CD4-positive, alpha-beta memory T cell (primary cell): Measurements from ENCODE around the gene POLL. TPM values are rescaled to one million over a fixed set of nuclear protein-coding genes. Genes with fewer than 3 reads are reported as not detected.
A peak's percentile ranks its signal among the peaks of the same experiment; 100 is the strongest.

Experiments
- CTCF ChIA-PET: fragments of 350-600 bp; sonication (Branson Sonifier 250); formaldehyde crosslinking; loops from one replicate; lab custom pipeline; 2021; ENCODE audit warnings: inconsistent platforms; ENCODE audit not compliant: partially characterized antibody; lab: Charles Lee
- POLR2A ChIA-PET: fragments of 350-600 bp; sonication (Branson Sonifier 250); formaldehyde crosslinking; loops from one replicate; lab custom pipeline; 2021; ENCODE audit not compliant: partially characterized antibody; lab: Charles Lee
- DNase-seq, 5 donors: peaks; one replicate each; pipeline versions ENCODE4 v3.0.0 to v3.0.0-alpha.2; 2020 to 2022; ENCODE audit warnings: mixed read lengths in 1 of 5
- H3K27ac ChIP-seq: one replicate; pipeline ENCODE4 v1.7.0; 2013; ENCODE audit warnings: low read depth, low read length
- H3K27me3 ChIP-seq: 2 replicates; pipeline ENCODE4 v1.7.0; 2013; ENCODE audit warnings: mild to moderate bottlenecking, low read length, moderate library complexity; ENCODE audit not compliant: insufficient read depth
- H3K36me3 ChIP-seq: 2 replicates; pipeline ENCODE4 v1.7.0; 2013; ENCODE audit warnings: mild to moderate bottlenecking, low read length, moderate library complexity; ENCODE audit not compliant: insufficient read depth
- H3K4me1 ChIP-seq: 2 replicates; pipeline ENCODE4 v1.7.0; 2013; ENCODE audit warnings: mild to moderate bottlenecking, low read length, moderate library complexity; ENCODE audit not compliant: insufficient read depth
- H3K4me3 ChIP-seq, 2 donors: one replicate each; pipeline ENCODE4 v1.7.0; 2013; ENCODE audit warnings: low read length in 2 of 2, mild to moderate bottlenecking in 1 of 2
- H3K9me3 ChIP-seq, 2 donors: one replicate each; pipeline ENCODE4 v1.7.0; 2013; ENCODE audit warnings: low read length in 2 of 2, control low read depth in 1 of 2; ENCODE audit not compliant: control insufficient read depth in 1 of 2
- H3K27ac Mint-ChIP-seq, 7 donors: one replicate each; pipeline ENCODE4 v1.8.0; 2020 to 2021; ENCODE audit warnings: mixed read lengths in 7 of 7, mild to moderate bottlenecking in 6 of 7, inconsistent platforms in 3 of 7, moderate library complexity in 3 of 7
- H3K27me3 Mint-ChIP-seq, 2 donors: one replicate each; pipeline ENCODE4 v1.8.0; 2020 to 2021; ENCODE audit warnings: mixed read lengths in 2 of 2
- H3K36me3 Mint-ChIP-seq, 2 donors: one replicate each; pipeline ENCODE4 v1.8.0; 2020 to 2021; ENCODE audit warnings: mixed read lengths in 2 of 2, inconsistent platforms in 1 of 2, mild to moderate bottlenecking in 1 of 2
- H3K4me1 Mint-ChIP-seq, 4 donors: one replicate each; pipeline ENCODE4 v1.8.0; 2020 to 2021; ENCODE audit warnings: mixed read lengths in 4 of 4, mild to moderate bottlenecking in 1 of 4
- H3K4me3 Mint-ChIP-seq, 8 donors: one replicate each; pipeline ENCODE4 v1.8.0; 2020 to 2021; ENCODE audit warnings: mixed read lengths in 8 of 8, mild to moderate bottlenecking in 7 of 8, moderate library complexity in 6 of 8, inconsistent platforms in 3 of 8
- H3K9me3 Mint-ChIP-seq, 8 donors: one replicate each; pipeline ENCODE4 v1.8.0; 2020 to 2021; ENCODE audit warnings: mixed read lengths in 8 of 8, mild to moderate bottlenecking in 5 of 8, inconsistent platforms in 3 of 8, moderate library complexity in 1 of 8
- intact Hi-C: fragments of 100-400 bp; cut with micrococcal nuclease; formaldehyde crosslinking; loops from one replicate; pipeline ENCODE4 v1.15.1; 2023
- polyA plus RNA-seq, 2 donors: library from polyadenylated mRNA; unstranded; fragments of 300-500 nt; fragmentation: Illumina TruSeq; gene quantifications; one replicate each; pipeline ENCODE4 v1.2.3, GENCODE V29; 2021
- total RNA-seq, 2 experiments: library from RNA; stranded (reverse); gene quantifications; one replicate each; pipeline ENCODE4 v1.2.3, GENCODE V29; 2021

Gene POLL
- total and polyA plus RNA-seq, 4 experiments from 2014 or later: 9.2 to 59.3 (median 35.0) TPM

GRCh38 chr10:101611096-101611905 lies 23.2 kb upstream of the POLL start:
- ChIA-PET POLR2A (no interaction called here), CTCF (no interaction called here)
- Mint-ChIP-seq H3K27me3 (no peaks in the 10 kb centered on the region), H3K9me3 (peaks cover 0 to 2% (median 0%) of the 10 kb centered on the region in 8 donors), H3K4me3 (no peak overlapping the region), H3K36me3 (peaks cover 19 to 53% of the 10 kb centered on the region in 2 donors), H3K27ac (peak overlapping the region in 6 of 7 donors; percentile 48 to 90 (median 72)), H3K4me1 (peaks cover 0 to 3% (median 0%) of the 10 kb centered on the region in 4 donors)
- H3K4me3 ChIP-seq: no peak overlapping the region
- no peak overlapping the region for H3K27ac ChIP-seq
- no peaks in the 10 kb centered on the region for H3K4me1 ChIP-seq
- intact Hi-C loops: no loop called here
- no peaks in the 10 kb centered on the region for H3K9me3 ChIP-seq
- no peaks in the 10 kb centered on the region for H3K27me3 ChIP-seq
- H3K36me3 ChIP-seq: peaks cover 43% of the 10 kb centered on the region
- DNase-seq: no peak

- H3K27me3 Mint-ChIP-seq: no peaks in the 10 kb centered on the region
- intact Hi-C loops: no loop called here
- DNase-seq: no peak
- Histone ChIP-seq H3K4me3 (no peak overlapping the region), H3K36me3 (peaks cover 37% of the 10 kb centered on the region), H3K27ac (no peak overlapping the region), H3K4me1 (no peaks in the 10 kb centered on the region), H3K9me3 (no peaks in the 10 kb centered on the region), H3K27me3 (no peaks in the 10 kb centered on the region)
- H3K9me3 Mint-ChIP-seq: peaks cover 0 to 2% (median 0%) of the 10 kb centered on the region in 8 donors
- ChIA-PET POLR2A (no interaction called here), CTCF (no interaction called here)
- H3K36me3 Mint-ChIP-seq: peaks cover 21 to 60% of the 10 kb centered on the region in 2 donors
- H3K4me3 Mint-ChIP-seq: no peak overlapping the region
- peaks cover 0 to 3% (median 0%) of the 10 kb centered on the region in 4 donors for H3K4me1 Mint-ChIP-seq
- H3K27ac Mint-ChIP-seq: no peak overlapping the region
Observed at GRCh38 chr10:101609481-101609880, 21.4 kb upstream of the POLL start.

- intact Hi-C loops: no loop called here
- Mint-ChIP-seq H3K4me3 (no peak overlapping the region), H3K4me1 (peaks cover 0 to 1% (median 0%) of the 10 kb centered on the region in 4 donors), H3K9me3 (peaks cover 0 to 2% (median 0%) of the 10 kb centered on the region in 8 donors), H3K36me3 (peaks cover 24 to 59% of the 10 kb centered on the region in 2 donors), H3K27me3 (no peaks in the 10 kb centered on the region), H3K27ac (peak overlapping the region in 2 of 7 donors; percentile 53 to 78)
- H3K4me3 ChIP-seq: no peak overlapping the region
- peaks cover 33% of the 10 kb centered on the region for H3K36me3 ChIP-seq
- DNase-seq: no peak
- H3K27ac ChIP-seq: no peak overlapping the region
- CTCF ChIA-PET: no interaction called here
- H3K27me3 ChIP-seq: no peaks in the 10 kb centered on the region
- POLR2A ChIA-PET: no interaction called here
- H3K4me1 ChIP-seq: no peaks in the 10 kb centered on the region
- H3K9me3 ChIP-seq: no peaks in the 10 kb centered on the region
Observed at GRCh38 chr10:101607124-101607523, 19.1 kb upstream of the POLL start.

GRCh38 chr10:101602761-101603398 lies 14.8 kb upstream of the POLL start:
- no peaks in the 10 kb centered on the region for H3K27me3 ChIP-seq
- ChIA-PET POLR2A (no interaction called here), CTCF (interaction anchor here (0.6 to 3.2 kb wide), 13 partner anchors 10 to 407 kb away, joined by 3 to 26 read pairs (median 3); partner anchors contain the start of genes DPCD, NPM3 and POLL)
- no peaks in the 10 kb centered on the region for H3K4me1 ChIP-seq
- Mint-ChIP-seq H3K36me3 (peaks cover 11 to 28% of the 10 kb centered on the region in 2 donors), H3K4me3 (no peak overlapping the region), H3K27ac (peak overlapping the region in 3 of 7 donors; percentile 4 to 31 (median 27)), H3K9me3 (peaks cover 0 to 2% (median 0%) of the 10 kb centered on the region in 8 donors), H3K27me3 (no peaks in the 10 kb centered on the region), H3K4me1 (no peaks in the 10 kb centered on the region)
- no peaks in the 10 kb centered on the region for H3K9me3 ChIP-seq
- no peak overlapping the region for H3K4me3 ChIP-seq
- no peak overlapping the region for H3K27ac ChIP-seq
- DNase-seq: peak; percentile 33 to 58 (median 41)
- intact Hi-C loops: loop anchor here (1.0 to 2.0 kb wide), 2 partner anchors 178 to 238 kb away; no protein-coding TSS in a partner anchor
- H3K36me3 ChIP-seq: peaks cover 3% of the 10 kb centered on the region

- intact Hi-C loops: no loop called here
- POLR2A ChIA-PET: no interaction called here
- H3K27me3 ChIP-seq: no peaks in the 10 kb centered on the region
- Mint-ChIP-seq H3K4me3 (no peak overlapping the region), H3K4me1 (no peaks in the 10 kb centered on the region), H3K36me3 (peaks cover 8 to 21% of the 10 kb centered on the region in 2 donors), H3K9me3 (no peaks in the 10 kb centered on the region), H3K27me3 (no peaks in the 10 kb centered on the region), H3K27ac (peak overlapping the region in 2 of 7 donors; percentile 27 to 75)
- H3K9me3 ChIP-seq: no peaks in the 10 kb centered on the region
- H3K4me3 ChIP-seq: no peak overlapping the region
- CTCF ChIA-PET: interaction anchor here (1.2 to 3.2 kb wide), 3 partner anchors 14 to 180 kb away, joined by 3 to 26 read pairs (median 4); no protein-coding TSS in a partner anchor
- no peak overlapping the region for H3K27ac ChIP-seq
- DNase-seq: no peak
- peaks cover under 1% of the 10 kb centered on the region for H3K36me3 ChIP-seq
- H3K4me1 ChIP-seq: no peaks in the 10 kb centered on the region
Observed at GRCh38 chr10:101601541-101601940, 13.5 kb upstream of the POLL start.

GRCh38 chr10:101597091-101597900 lies 9.2 kb upstream of the POLL start:
- Histone ChIP-seq H3K9me3 (no peaks in the 10 kb centered on the region), H3K27me3 (no peaks in the 10 kb centered on the region), H3K36me3 (no peaks in the 10 kb centered on the region), H3K4me1 (no peaks in the 10 kb centered on the region), H3K27ac (no peak overlapping the region), H3K4me3 (no peak overlapping the region)
- POLR2A ChIA-PET: no interaction called here
- Mint-ChIP-seq H3K4me1 (no peaks in the 10 kb centered on the region), H3K27ac (peak overlapping the region in 1 of 7 donors; percentile 48), H3K4me3 (no peak overlapping the region), H3K27me3 (no peaks in the 10 kb centered on the region), H3K36me3 (peaks cover 0 to 1% of the 10 kb centered on the region in 2 donors), H3K9me3 (no peaks in the 10 kb centered on the region)
- no peak for DNase-seq
- intact Hi-C loops: no loop called here
- CTCF ChIA-PET: no interaction called here
